SK-N-SH (cell line): ENCODE data around the gene MYO18B. TPM values are rescaled to one million over a fixed set of nuclear protein-coding genes. Genes with fewer than 3 reads are reported as not detected.

ENCODE experiments used
- CTCF ChIA-PET: fragments of 300-600, 350-600 bp; formaldehyde crosslinking; extraction: SDS; loops from one replicate; lab custom pipeline; 2021; lab: Yijun Ruan, JAX
- POLR2A ChIA-PET: fragments of 350-600 bp; sonication (Branson Sonifier 250); formaldehyde crosslinking; extraction: SDS; loops from one replicate; lab custom pipeline; 2020; ENCODE audit warnings: antibody characterized with exemption, inconsistent platforms; lab: Yijun Ruan, JAX
- DNase-seq: peaks from one replicate; pipeline ENCODE4 v3.0.0; 2012
- H2AFZ ChIP-seq: fragments of 200-600 bp; sonication (generic); 2 replicates; pipeline ENCODE4 v1.8.1; 2016; ENCODE audit warnings: antibody characterized with exemption, mild to moderate bottlenecking, low read depth
- H3F3A ChIP-seq: fragments of 200-600 bp; sonication (generic); replicated peaks from 2 replicates; pipeline ENCODE3; 2016; ENCODE audit warnings: antibody characterized with exemption, mild to moderate bottlenecking; ENCODE audit not compliant: insufficient read depth
- H3K27ac ChIP-seq, 2 experiments: fragments of 200-500 bp in 1 of 2; fragments of 200-600 bp in 1 of 2; sonication (Bioruptor generic) in 1 of 2; sonication (generic), shearing (Covaris generic) in 1 of 2; 2 replicates each; pipeline versions ENCODE4 v1.5.1 to v1.6.1; 2014 to 2016; ENCODE audit warnings: low read depth in 2 of 2, inconsistent platforms in 1 of 2, low read length in 1 of 2, mild to moderate bottlenecking in 1 of 2, mixed read lengths in 1 of 2
- H3K27me3 ChIP-seq: fragments of 200-600 bp; sonication (generic), shearing (Covaris generic); 2 replicates; pipeline ENCODE4 v1.6.1; 2016; ENCODE audit warnings: mixed run types; ENCODE audit not compliant: insufficient read depth
- H3K36me3 ChIP-seq, 2 experiments: fragments of 200-500 bp in 1 of 2; fragments of 200-600 bp in 1 of 2; sonication (Bioruptor generic) in 1 of 2; sonication (generic) in 1 of 2; replicated peaks in 1 of 2; 2 replicates each; pipeline versions ENCODE3 to v1.5.1; 2014 to 2016; ENCODE audit warnings: low read length in 1 of 2, mild to moderate bottlenecking in 1 of 2; ENCODE audit not compliant: insufficient read depth in 2 of 2, control insufficient read depth in 1 of 2
- H3K4me1 ChIP-seq, 2 experiments: fragments of 200-500 bp in 1 of 2; fragments of 200-600 bp in 1 of 2; sonication (Bioruptor generic) in 1 of 2; sonication (generic), shearing (Covaris generic) in 1 of 2; 2 replicates each; pipeline versions ENCODE4 v1.5.1 to v1.6.1; 2014 to 2016; ENCODE audit warnings: low read depth in 1 of 2, low read length in 1 of 2, mixed run types in 1 of 2; ENCODE audit not compliant: insufficient read depth in 2 of 2, control insufficient read depth in 1 of 2
- H3K4me2 ChIP-seq: fragments of 200-600 bp; sonication (generic), shearing (Covaris generic); 2 replicates; pipeline ENCODE4 v1.6.1; 2017; ENCODE audit warnings: mixed run types
- H3K4me3 ChIP-seq, 2 experiments: fragments of 200-500 bp in 1 of 2; fragments of 200-600 bp in 1 of 2; sonication (Bioruptor generic) in 1 of 2; sonication (generic), shearing (Covaris generic) in 1 of 2; 2 replicates each; pipeline versions ENCODE4 v1.5.1 to v1.8.1; 2014 to 2016; ENCODE audit warnings: low read depth in 2 of 2, inconsistent platforms in 1 of 2, low read length in 1 of 2, mild to moderate bottlenecking in 1 of 2, mixed read lengths in 1 of 2, moderate library complexity in 1 of 2
- H3K79me2 ChIP-seq: fragments of 200-600 bp; sonication (generic); 2 replicates; pipeline ENCODE4 v1.8.1; 2017; ENCODE audit warnings: mild to moderate bottlenecking; ENCODE audit not compliant: insufficient read depth
- H3K9ac ChIP-seq: fragments of 200-600 bp; sonication (generic); 2 replicates; pipeline ENCODE4 v1.6.1; 2017; ENCODE audit warnings: mixed run types
- H3K9me2 ChIP-seq: fragments of 200-600 bp; sonication (generic); 2 replicates; pipeline ENCODE4 v1.6.1; 2017; ENCODE audit warnings: mixed run types
- H3K9me3 ChIP-seq: fragments of 200-600 bp; sonication (generic); 2 replicates; pipeline ENCODE4 v1.6.1; 2017; ENCODE audit warnings: mixed run types, mild to moderate bottlenecking, moderate library complexity
- H4K20me1 ChIP-seq: fragments of 200-600 bp; sonication (generic); 2 replicates; pipeline ENCODE4 v1.6.1; 2017; ENCODE audit warnings: mild to moderate bottlenecking, mixed run types; ENCODE audit not compliant: insufficient read depth
- ELF1 ChIP-seq: IDR thresholded peaks from 2 replicates; pipeline ENCODE4 v1.4.0; 2012
- EZH2phosphoT487 ChIP-seq: fragments of 200-600 bp; sonication (generic); IDR thresholded peaks from 2 replicates; pipeline ENCODE4 v1.6.1; 2017; ENCODE audit warnings: low read depth, mixed run types, mild to moderate bottlenecking, antibody characterized with exemption, moderate library complexity, borderline replicate concordance
- FOSL2 ChIP-seq: IDR thresholded peaks from 2 replicates; pipeline ENCODE4 v1.4.0; 2012; ENCODE audit warnings: low read depth, mild to moderate bottlenecking, moderate library complexity, borderline replicate concordance
- FOXJ3 ChIP-seq: sonication (generic); formaldehyde crosslinking; IDR thresholded peaks from 2 replicates; pipeline ENCODE4 v1.5.1; 2020; ENCODE audit warnings: mild to moderate bottlenecking, missing genetic modification reagents
- IRF3 ChIP-seq: fragments of 150-350 bp; IDR thresholded peaks from 2 replicates; pipeline ENCODE4 v1.6.1; 2016; ENCODE audit warnings: mild to moderate bottlenecking, low read depth, low read length
- MAX ChIP-seq: IDR thresholded peaks from 2 replicates; pipeline ENCODE4 v1.4.0; 2012; ENCODE audit warnings: low read depth
- MXI1 ChIP-seq: IDR thresholded peaks from 2 replicates; pipeline ENCODE4 v1.6.1; 2012; ENCODE audit warnings: mild to moderate bottlenecking, low read depth, low read length, improper control_type of control experiment
- NRF1 ChIP-seq: IDR thresholded peaks from 2 replicates; pipeline ENCODE4 v1.6.1; 2012; ENCODE audit warnings: low read depth, mild to moderate bottlenecking, low read length
- PBX3 ChIP-seq: IDR thresholded peaks from 2 replicates; pipeline ENCODE4; 2012
- RAD21 ChIP-seq: IDR thresholded peaks from 2 replicates; pipeline ENCODE4 v1.6.1; 2012; ENCODE audit warnings: mild to moderate bottlenecking, low read length
- RXRA ChIP-seq: IDR thresholded peaks from 2 replicates; pipeline ENCODE4 v1.4.0; 2012; ENCODE audit warnings: low read depth, mild to moderate bottlenecking, borderline replicate concordance
- SIN3A ChIP-seq: IDR thresholded peaks from 2 replicates; pipeline ENCODE4 v1.6.1; 2012; ENCODE audit warnings: low read depth, mild to moderate bottlenecking, low read length, moderate library complexity, borderline replicate concordance
- SMC3 ChIP-seq: IDR thresholded peaks from 2 replicates; pipeline ENCODE4 v1.6.1; 2012; ENCODE audit warnings: low read depth, low read length, improper control_type of control experiment
- TAF1 ChIP-seq: IDR thresholded peaks from 2 replicates; pipeline ENCODE4 v1.6.1; 2012; ENCODE audit warnings: low read depth, mild to moderate bottlenecking, low read length, moderate library complexity, borderline replicate concordance
- USF1 ChIP-seq: IDR thresholded peaks from 2 replicates; pipeline ENCODE4 v1.4.0; 2012; ENCODE audit warnings: low read depth, borderline replicate concordance
- USF2 ChIP-seq: fragments of 150-350 bp; IDR thresholded peaks from 2 replicates; pipeline ENCODE4 v1.6.1; 2017; ENCODE audit warnings: antibody characterized with exemption, low read length, low read depth, borderline replicate concordance
- WGBS: methylation state at CpG from one replicate; pipeline ENCODE4 v1.1.6; 2017; ENCODE audit warnings: low lambda C conversion rate; 5-methylcytosine and 5-hydroxymethylcytosine counted together
- polyA plus RNA-seq, 3 experiments: library from polyadenylated mRNA; depleted of rRNA; stranded (reverse); fragments of >200 nt; gene quantifications; 2 replicates each; pipeline ENCODE4 v1.2.3, GENCODE V29; 2012

MYO18B gene
- polyA plus RNA-seq, 1 of the 3 experiments (the other 2 are of a cell fraction), result 0.05 TPM

- Histone ChIP-seq H3K9ac (no peak overlapping the region), H3K4me3 (no peak overlapping the region), H3K4me2 (no peak overlapping the region), H3K27ac (no peak overlapping the region), H2AFZ (no peak overlapping the region), H3K9me3 (no peaks in the 10 kb centered on the region), H3F3A (no peaks in the 10 kb centered on the region), H3K9me2 (no peaks in the 10 kb centered on the region), H3K36me3 (no peaks in the 10 kb centered on the region), H3K4me1 (peaks cover 0 to 13% of the 10 kb centered on the region in 2 experiments; a peak in 1 of 4 replicates), H3K79me2 (no peaks in the 10 kb centered on the region), H4K20me1 (no peaks in the 10 kb centered on the region), H3K27me3 (no peaks in the 10 kb centered on the region)
- DNase-seq, result no peak
- CTCF ChIA-PET, result no interaction called here
- POLR2A ChIA-PET, result no interaction called here
- TF ChIP-seq MXI1 (no peak), USF1 (no peak), EZH2phosphoT487 (no peak), IRF3 (no peak)
- 0% methylated on average over 3 of the region's 3 CpGs for WGBS
These were observed 326.6 kb downstream of the MYO18B start for GRCh38 chr22:26068571-26068970.

GRCh38 chr22:26072621-26073020 is 330.6 kb downstream of the MYO18B start:
- POLR2A ChIA-PET, result no interaction called here
- WGBS, result 13% methylated on average over 3 of the region's 3 CpGs
- Histone ChIP-seq H3K4me2 (no peak overlapping the region), H3K27me3 (no peaks in the 10 kb centered on the region), H4K20me1 (no peaks in the 10 kb centered on the region)
- TF ChIP-seq NRF1 (no peak), FOSL2 (no peak), PBX3 (no peak), SIN3A (no peak), MAX (no peak), IRF3 (no peak), RAD21 (no peak), TAF1 (no peak), RXRA (no peak), USF2 (no peak), ELF1 (no peak), FOXJ3 (CRISPR knock-in tag) (no peak), SMC3 (no peak), USF1 (no peak)
- TF ChIP-seq, all 33 proteins: peak for 0
- Histone ChIP-seq H3K4me3 (no peak overlapping the region), H2AFZ (no peak overlapping the region), H3K4me1 (no peaks in the 10 kb centered on the region; a peak in 1 of 4 replicates), H3K79me2 (no peaks in the 10 kb centered on the region), H3F3A (no peaks in the 10 kb centered on the region), H3K9me2 (no peaks in the 10 kb centered on the region), H3K36me3 (no peaks in the 10 kb centered on the region), H3K9ac (no peak overlapping the region), H3K27ac (no peak overlapping the region), H3K9me3 (no peaks in the 10 kb centered on the region)
- CTCF ChIA-PET, result interaction anchor here (0.9 to 4.7 kb wide), 3 partner anchors 8 to 258 kb away, joined by 3 to 20 read pairs (median 3); no protein-coding TSS in a partner anchor
- no peak for DNase-seq
